Left lung (tissue), 10 donors: Measurements from ENCODE around the gene BBOX1. TPM values are rescaled to one million over a fixed set of nuclear protein-coding genes. Genes with fewer than 3 reads are reported as not detected.

Experiments
- ATAC-seq: fragments of 200-7000 bp; cut with Tn5 transposase; one replicate; pipeline ENCODE4 v1.9.1; 2020; ENCODE audit warnings: moderate library complexity
- DNase-seq, 4 donors: peaks; one replicate each; pipeline ENCODE4 v3.0.0-alpha.2; 2013 to 2020
- H3K27ac ChIP-seq, 2 donors: fragments of 200-600 bp; sonication (generic) in 1 of 2; one replicate each; pipeline versions ENCODE4 v1.5.0 to v1.8.0; 2020 to 2021
- H3K27me3 ChIP-seq, 2 donors: fragments of 200-600 bp; sonication (generic) in 1 of 2; one replicate each; pipeline versions ENCODE4 v1.5.0 to v1.8.0; 2020 to 2021
- H3K36me3 ChIP-seq, 2 donors: fragments of 200-600 bp; sonication (generic) in 1 of 2; one replicate each; pipeline versions ENCODE4 v1.5.0 to v1.8.0; 2020 to 2021
- H3K4me1 ChIP-seq, 2 donors: fragments of 200-600 bp; one replicate each; pipeline ENCODE4 v1.8.0; 2021
- H3K4me3 ChIP-seq, 2 donors: fragments of 200-600 bp; sonication (generic) in 1 of 2; one replicate each; pipeline versions ENCODE4 v1.5.0 to v1.8.0; 2020 to 2021; ENCODE audit warnings: mild to moderate bottlenecking in 1 of 2
- H3K9me3 ChIP-seq, 2 donors: fragments of 200-600 bp; sonication (generic) in 1 of 2; one replicate each; pipeline versions ENCODE4 v1.5.0 to v1.8.0; 2020 to 2021
- CTCF ChIP-seq, 2 donors: fragments of 200-600 bp; sonication (generic) in 1 of 2; IDR thresholded peaks; one replicate each; pipeline versions ENCODE4 v1.5.0 to v1.8.0; 2021; ENCODE audit warnings: antibody characterized with exemption in 2 of 2
- intact Hi-C, 2 donors: fragments of 100-400 bp; cut with DNase I; formaldehyde crosslinking; loops; one replicate each; pipeline versions ENCODE4 v1.11.2 to v1.14.2; 2022
- polyA plus RNA-seq, 6 donors: library from polyadenylated mRNA; unstranded; fragments of 120-200 nt; gene quantifications; one replicate each; pipeline ENCODE4 v1.2.1, GENCODE V29; 2013; ENCODE audit not compliant: insufficient read length in 6 of 6
- total RNA-seq, 2 donors: library from RNA; stranded (reverse); fragmentation: NEBNext Ultra II Directional; extraction: Animal tissue kit (Norgen Biotek cat#: 25700); gene quantifications; one replicate each; pipeline ENCODE4 v1.2.1, GENCODE V29; 2021
- donor health status: DM: no; HTN: yes; CAD: no.
- donor health status: DM: no; HTN: no; CAD: no.

Gene BBOX1
- total and polyA plus RNA-seq, 8 donors: 0.11 to 0.64 (median 0.36) TPM; not detected in 2

GRCh38 chr11:27041141-27041899 lies 705 bp downstream of the BBOX1 start:
- H3K27ac ChIP-seq: no peak overlapping the region
- H3K4me3 ChIP-seq: no peak overlapping the region
- intact Hi-C loops: no loop called here
- H3K9me3 ChIP-seq: peaks cover 0 to 27% of the 10 kb centered on the region in 2 donors
- no peaks in the 10 kb centered on the region for H3K27me3 ChIP-seq
- ATAC-seq (no peak), DNase-seq (peak in 1 of 4 donors; percentile 32)
- H3K36me3 ChIP-seq: no peaks in the 10 kb centered on the region
- no peak for TF ChIP-seq CTCF (IDR thresholded peaks at IDR 0.05)
- H3K4me1 ChIP-seq: no peaks in the 10 kb centered on the region

GRCh38 chr11:27046956-27047355 lies 6.3 kb downstream of the BBOX1 start:
- intact Hi-C loops: no loop called here

GRCh38 chr11:27052668-27053067 lies 12.1 kb downstream of the BBOX1 start:
- Histone ChIP-seq H3K4me1 (no peaks in the 10 kb centered on the region), H3K27ac (no peak overlapping the region), H3K4me3 (no peak overlapping the region), H3K9me3 (peaks cover 0 to 15% of the 10 kb centered on the region in 2 donors), H3K36me3 (no peaks in the 10 kb centered on the region), H3K27me3 (no peaks in the 10 kb centered on the region)
- no peak for TF ChIP-seq CTCF (IDR thresholded peaks at IDR 0.05)
- no peak for ATAC-seq
- intact Hi-C loops: no loop called here
- DNase-seq: no peak

More at GRCh38 chr11:27046956-27047355, 6.3 kb downstream of the BBOX1 start:
- Histone ChIP-seq H3K9me3 (peaks cover 0 to 24% of the 10 kb centered on the region in 2 donors), H3K4me1 (no peaks in the 10 kb centered on the region), H3K4me3 (no peak overlapping the region), H3K27me3 (no peaks in the 10 kb centered on the region), H3K36me3 (no peaks in the 10 kb centered on the region), H3K27ac (no peak overlapping the region)
- no peak for TF ChIP-seq CTCF (IDR thresholded peaks at IDR 0.05)
- ATAC-seq: no peak
- no peak for DNase-seq

- no peaks in the 10 kb centered on the region for H3K36me3 ChIP-seq
- peaks cover 0 to 3% of the 10 kb centered on the region in 2 donors for H3K9me3 ChIP-seq
- H3K4me3 ChIP-seq: no peak overlapping the region
- no peaks in the 10 kb centered on the region for H3K27me3 ChIP-seq
- TF ChIP-seq CTCF (IDR thresholded peaks at IDR 0.05): no peak
- no peak overlapping the region for H3K27ac ChIP-seq
- peak; percentile 41 for ATAC-seq
- DNase-seq: no peak
- intact Hi-C loops: no loop called here
- H3K4me1 ChIP-seq: no peaks in the 10 kb centered on the region
Observed at GRCh38 chr11:27055065-27055682, 14.6 kb downstream of the BBOX1 start.

GRCh38 chr11:27057091-27057780 lies 16.6 kb downstream of the BBOX1 start:
- ATAC-seq: no peak
- no peaks in the 10 kb centered on the region for H3K27me3 ChIP-seq

More at GRCh38 chr11:27057091-27057780, 16.6 kb downstream of the BBOX1 start:
- Histone ChIP-seq H3K36me3 (no peaks in the 10 kb centered on the region), H3K27ac (no peak overlapping the region), H3K4me1 (no peaks in the 10 kb centered on the region), H3K9me3 (no peaks in the 10 kb centered on the region), H3K4me3 (no peak overlapping the region)
- TF ChIP-seq CTCF (IDR thresholded peaks at IDR 0.05): no peak
- intact Hi-C loops: no loop called here
- no peak for DNase-seq
